Activated T-cell treated with anti-CD3 and anti-CD28 coated beads, Interleukin-2, amount 50 U/mL, for 4 hours (primary cell): ENCODE measurements around the gene SLC35G1. TPM values are rescaled to one million over a fixed set of nuclear protein-coding genes. Genes with fewer than 3 reads are reported as not detected.

ENCODE experiments used
- ATAC-seq, 2 donors: fragments of 200-7000 bp; cut with Tn5 transposase; one replicate each; pipeline ENCODE4 v1.10.0; 2021
- DNase-seq: peaks from one replicate; pipeline ENCODE4 v3.0.0-alpha.2; 2020
- H3K27me3 Mint-ChIP-seq: one replicate; pipeline ENCODE4 v1.8.0; 2021; ENCODE audit warnings: low read depth, mixed read lengths
- H3K36me3 Mint-ChIP-seq: one replicate; pipeline ENCODE4 v1.8.0; 2022; ENCODE audit warnings: mixed read lengths; ENCODE audit not compliant: insufficient read depth
- H3K4me1 Mint-ChIP-seq: one replicate; pipeline ENCODE4 v1.8.0; 2021; ENCODE audit warnings: low read depth, mixed read lengths
- H3K4me3 Mint-ChIP-seq: one replicate; pipeline ENCODE4 v1.8.0; 2021; ENCODE audit warnings: mild to moderate bottlenecking, moderate library complexity, mixed read lengths
- H3K9me3 Mint-ChIP-seq: one replicate; pipeline ENCODE4 v1.8.0; 2021; ENCODE audit warnings: mixed read lengths
- total RNA-seq, 3 donors: library from RNA; stranded (reverse); gene quantifications; one replicate each; pipeline ENCODE4 v1.2.1, GENCODE V29; 2021

SLC35G1 gene
- total RNA-seq, 3 donors from 2014 or later, result 3.3 to 4.4 (median 4.0) TPM

DNA sequence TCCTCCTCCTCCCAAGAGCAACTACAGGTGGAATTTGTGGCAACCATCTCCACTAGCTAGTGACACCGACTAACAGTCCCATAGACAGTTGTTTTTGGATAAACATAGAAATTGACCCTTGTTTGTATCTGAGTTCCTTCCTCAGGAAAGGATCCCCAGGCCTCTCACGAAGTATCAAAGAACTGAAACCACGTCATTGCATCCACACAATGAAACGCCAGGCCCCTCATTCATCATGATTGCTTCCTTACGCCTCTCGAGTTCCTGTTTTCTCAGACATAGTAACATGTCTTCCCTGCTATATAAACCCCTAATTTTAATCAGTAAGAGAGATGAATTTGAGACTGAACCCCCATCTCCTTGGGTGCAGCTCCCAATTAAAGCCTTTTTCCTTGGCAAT is 18.1 kb downstream of the SLC35G1 start:
- no peak for ATAC-seq
- no peak for DNase-seq
- peaks cover 11% of the 10 kb centered on the region for H3K4me1 Mint-ChIP-seq
- H3K9me3 Mint-ChIP-seq, result no peaks in the 10 kb centered on the region
- no peaks in the 10 kb centered on the region for H3K27me3 Mint-ChIP-seq
- peaks cover 21% of the 10 kb centered on the region for H3K36me3 Mint-ChIP-seq
- H3K4me3 Mint-ChIP-seq, result no peak overlapping the region

DNA sequence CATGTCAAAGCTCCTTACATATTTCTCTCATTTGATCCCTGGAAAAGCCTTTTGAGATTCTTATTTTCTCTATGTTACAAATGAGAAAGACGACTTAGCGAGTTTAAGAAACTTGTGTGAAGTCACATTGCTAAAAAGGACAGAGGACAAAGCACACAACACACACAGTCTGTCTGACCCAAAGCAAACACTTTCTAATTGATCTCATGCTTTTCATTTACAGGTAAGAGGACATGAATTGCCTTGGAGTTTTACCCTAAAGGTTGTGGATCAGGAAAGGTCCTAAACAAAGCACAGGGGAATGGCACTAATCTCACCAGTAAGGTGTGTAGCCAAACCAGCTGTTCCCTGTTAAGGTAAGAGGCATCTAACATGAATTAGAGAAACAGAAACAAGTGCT is 18.7 kb downstream of the SLC35G1 start:
- H3K27me3 Mint-ChIP-seq, result no peaks in the 10 kb centered on the region
- no peaks in the 10 kb centered on the region for H3K9me3 Mint-ChIP-seq
- peaks cover 21% of the 10 kb centered on the region for H3K36me3 Mint-ChIP-seq
- peaks cover 6% of the 10 kb centered on the region for H3K4me1 Mint-ChIP-seq
- no peak for ATAC-seq
- no peak overlapping the region for H3K4me3 Mint-ChIP-seq
- DNase-seq, result no peak

DNA sequence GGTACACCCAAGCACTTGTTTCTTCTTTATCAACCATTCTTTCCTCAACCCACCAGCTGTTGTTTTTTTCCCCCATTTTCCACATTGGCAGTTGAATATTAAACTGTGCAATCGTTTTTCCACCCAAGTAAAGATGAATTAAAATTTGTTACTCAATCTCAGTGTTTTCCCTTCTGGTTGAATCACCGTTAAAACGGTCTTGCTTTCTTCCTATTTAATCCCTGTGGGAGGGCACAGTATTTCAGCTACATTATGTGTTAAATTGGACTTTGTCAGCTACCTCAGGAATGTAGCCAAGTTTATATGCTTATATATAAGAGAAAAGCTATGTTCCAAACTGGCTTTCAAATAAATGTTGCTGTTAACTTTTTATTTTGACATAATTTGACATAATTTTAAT is 19.9 kb downstream of the SLC35G1 start:
- H3K27me3 Mint-ChIP-seq, result no peaks in the 10 kb centered on the region
- DNase-seq (no peak), ATAC-seq (no peak)
- peaks cover 14% of the 10 kb centered on the region for H3K36me3 Mint-ChIP-seq
- no peaks in the 10 kb centered on the region for H3K9me3 Mint-ChIP-seq
- H3K4me1 Mint-ChIP-seq, result no peaks in the 10 kb centered on the region
- no peak overlapping the region for H3K4me3 Mint-ChIP-seq

DNA sequence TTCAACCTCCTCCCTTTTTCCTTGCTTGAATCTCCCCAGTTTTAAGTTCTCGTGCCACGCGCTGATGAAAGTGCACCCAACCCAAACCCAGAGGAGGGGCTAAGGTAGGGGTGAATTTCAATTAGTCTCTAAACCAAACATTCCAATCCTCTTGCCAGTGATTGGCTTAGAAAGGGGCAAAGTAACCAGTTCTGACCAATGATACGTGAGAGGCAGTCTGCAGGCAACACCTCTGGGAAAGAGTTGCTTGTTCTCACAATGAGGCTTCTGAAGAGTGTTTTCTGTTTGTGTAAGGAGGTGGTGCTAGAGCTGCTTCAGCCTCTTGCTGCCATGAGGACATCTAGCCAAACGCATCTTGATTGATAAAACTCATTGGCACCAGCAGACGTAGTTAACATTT is 21.8 kb downstream of the SLC35G1 start:
- H3K4me3 Mint-ChIP-seq, result no peak overlapping the region
- no peak for ATAC-seq
- no peaks in the 10 kb centered on the region for H3K9me3 Mint-ChIP-seq
- no peak for DNase-seq
- no peaks in the 10 kb centered on the region for H3K4me1 Mint-ChIP-seq
- H3K27me3 Mint-ChIP-seq, result no peaks in the 10 kb centered on the region
- H3K36me3 Mint-ChIP-seq, result peaks cover 11% of the 10 kb centered on the region

DNA sequence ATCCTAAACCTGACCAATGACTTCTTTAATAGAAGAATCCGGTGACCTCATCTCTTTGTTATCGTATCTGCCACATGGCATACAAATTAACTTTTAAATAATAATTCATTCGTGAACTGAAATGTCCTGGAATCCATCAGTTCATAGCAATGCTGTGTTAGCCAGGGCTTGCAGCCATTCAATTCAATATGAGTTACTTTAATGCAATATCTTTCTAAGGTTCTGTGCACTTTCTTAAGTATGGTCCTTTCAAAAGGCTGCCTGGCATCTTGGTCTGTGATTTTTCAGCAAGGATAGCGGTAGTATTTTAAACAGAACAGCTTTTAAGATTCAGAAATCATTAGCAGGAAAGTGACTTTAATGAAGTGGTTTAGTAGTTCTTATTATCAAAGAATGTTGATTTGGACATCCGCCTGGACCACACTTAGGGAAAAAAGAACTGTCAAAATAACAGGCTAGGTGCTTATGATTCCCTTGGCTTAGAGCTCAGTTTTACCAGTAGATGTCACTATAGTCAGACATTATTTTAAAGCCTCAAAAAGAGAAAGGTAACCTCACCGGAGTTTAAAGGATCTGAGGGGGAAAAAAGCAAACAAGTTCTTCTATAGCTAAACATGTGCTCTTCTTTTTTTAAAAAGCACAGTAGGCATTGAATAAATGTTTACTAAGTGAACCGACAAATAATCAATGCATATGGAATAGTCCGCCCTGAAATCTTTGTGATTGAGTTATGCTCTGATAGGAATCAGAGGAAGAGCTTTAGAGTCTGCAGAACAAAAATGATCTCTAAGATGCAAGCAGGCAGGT is 22.7 kb downstream of the SLC35G1 start:
- DNase-seq (no peak), ATAC-seq (no peak)
- Mint-ChIP-seq H3K4me3 (no peak overlapping the region), H3K9me3 (no peaks in the 10 kb centered on the region), H3K36me3 (peaks cover 11% of the 10 kb centered on the region), H3K27me3 (no peaks in the 10 kb centered on the region), H3K4me1 (no peaks in the 10 kb centered on the region)

DNA sequence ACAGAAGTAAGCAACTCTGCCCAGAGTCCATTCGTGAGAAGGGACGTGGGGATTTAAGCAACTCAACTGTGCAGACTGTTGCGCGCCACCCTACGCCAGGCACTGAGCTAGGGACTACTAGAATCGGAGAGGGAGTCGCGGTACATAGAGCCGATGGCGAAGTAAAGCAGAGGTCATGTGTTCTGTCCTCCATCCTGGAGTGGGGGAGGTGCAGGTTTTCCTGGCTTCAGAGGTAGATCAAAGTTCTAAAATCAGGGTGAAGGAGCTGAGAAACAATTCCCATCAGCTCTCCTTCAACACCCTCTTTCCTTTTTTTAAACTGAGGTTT is 23.2 kb downstream of the SLC35G1 start:
- H3K4me3 Mint-ChIP-seq, result no peak overlapping the region

DNA sequence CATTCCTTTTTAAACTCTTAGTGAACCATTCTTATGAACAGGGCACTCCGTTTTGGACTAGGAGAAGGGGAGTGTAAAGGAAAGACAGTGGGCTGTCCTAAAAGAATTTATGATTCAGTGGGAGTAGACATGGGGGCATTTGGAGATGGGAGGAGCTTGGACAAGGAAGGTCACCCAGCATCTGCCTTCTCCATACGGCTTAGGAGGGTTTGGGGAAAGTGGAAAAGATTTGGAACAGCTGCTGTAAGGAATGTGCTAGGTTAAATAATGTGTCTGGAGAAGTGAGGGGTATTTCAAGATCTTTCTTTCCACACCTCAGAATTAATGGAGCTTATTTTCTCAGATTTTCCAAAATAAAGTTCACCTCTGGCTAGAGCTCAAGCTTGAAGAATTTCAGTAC is 24.0 kb downstream of the SLC35G1 start:
- H3K9me3 Mint-ChIP-seq, result no peaks in the 10 kb centered on the region
- no peak overlapping the region for H3K4me3 Mint-ChIP-seq
- DNase-seq (no peak), ATAC-seq (no peak)
- H3K36me3 Mint-ChIP-seq, result peaks cover 9% of the 10 kb centered on the region
- H3K27me3 Mint-ChIP-seq, result no peaks in the 10 kb centered on the region
- no peaks in the 10 kb centered on the region for H3K4me1 Mint-ChIP-seq

More for the DNA sequence above, 23.2 kb downstream of the SLC35G1 start:
- Mint-ChIP-seq H3K4me1 (no peaks in the 10 kb centered on the region), H3K9me3 (no peaks in the 10 kb centered on the region), H3K27me3 (no peaks in the 10 kb centered on the region), H3K36me3 (peaks cover 11% of the 10 kb centered on the region)
- ATAC-seq (no peak), DNase-seq (no peak)

DNA sequence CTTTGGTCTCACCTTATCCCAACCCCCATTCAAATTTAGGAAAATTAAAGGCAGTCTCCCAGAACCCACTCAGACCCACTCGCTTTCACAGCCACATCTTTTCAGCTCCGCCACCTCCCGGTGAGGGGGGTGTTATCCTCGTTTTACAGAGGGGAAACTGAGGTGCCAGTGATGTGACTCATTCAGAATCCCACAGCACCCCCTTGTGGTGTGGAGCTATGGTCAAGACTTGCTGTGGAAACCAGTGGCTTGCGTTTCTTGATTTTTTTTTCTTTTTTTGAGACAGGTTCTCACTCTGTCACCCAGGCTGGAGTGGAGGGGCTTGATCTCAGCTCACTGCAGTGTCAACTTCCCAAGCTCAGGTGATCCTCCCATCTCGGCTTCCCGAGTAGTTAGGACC is 27.6 kb downstream of the SLC35G1 start:
- ATAC-seq, result no peak

DNA sequence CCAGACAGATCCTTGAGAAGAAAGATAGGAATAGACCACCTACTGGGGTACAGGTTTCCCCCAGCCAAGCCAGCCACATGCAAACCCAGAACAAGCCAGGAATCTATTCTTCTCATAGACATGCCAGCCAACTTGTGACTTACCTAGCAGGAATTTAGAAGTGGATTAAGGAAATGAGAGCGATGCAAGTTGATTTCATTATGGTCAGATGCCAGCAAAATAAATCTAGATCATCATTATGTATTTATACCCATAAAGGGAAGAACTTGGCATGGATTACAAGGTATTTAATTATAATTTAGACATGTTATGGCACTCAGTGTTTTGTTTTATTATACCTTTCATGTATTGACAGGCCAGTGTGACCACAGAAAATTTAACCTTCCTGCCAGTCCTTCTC is 32.8 kb downstream of the SLC35G1 start:
- H3K4me1 Mint-ChIP-seq, result no peaks in the 10 kb centered on the region
- no peaks in the 10 kb centered on the region for H3K27me3 Mint-ChIP-seq
- ATAC-seq (no peak), DNase-seq (no peak)
- peaks cover 6% of the 10 kb centered on the region for H3K36me3 Mint-ChIP-seq
- peaks cover 13% of the 10 kb centered on the region for H3K9me3 Mint-ChIP-seq
- no peak overlapping the region for H3K4me3 Mint-ChIP-seq

More for the DNA sequence above, 27.6 kb downstream of the SLC35G1 start:
- DNase-seq, result peak; percentile 8
- Mint-ChIP-seq H3K27me3 (no peaks in the 10 kb centered on the region), H3K9me3 (no peaks in the 10 kb centered on the region), H3K36me3 (peaks cover 6% of the 10 kb centered on the region), H3K4me1 (no peaks in the 10 kb centered on the region), H3K4me3 (no peak overlapping the region)

DNA sequence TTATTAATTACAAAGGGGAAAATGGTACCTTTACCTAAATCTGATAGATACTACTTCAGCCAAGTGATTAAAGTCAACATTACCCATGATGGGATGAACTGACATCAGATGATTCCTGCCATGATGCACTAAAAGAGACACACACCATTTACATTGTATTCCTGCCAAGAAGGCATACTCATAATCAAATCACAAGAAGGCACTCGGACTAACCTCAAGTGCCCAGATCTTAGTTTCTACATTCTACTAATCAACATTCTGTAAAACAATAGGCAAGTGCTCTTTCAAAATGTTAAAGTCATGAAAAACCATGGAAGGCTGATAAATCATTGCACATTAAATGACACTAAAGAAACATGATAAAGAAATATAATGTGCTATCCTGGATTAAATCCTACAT is 44.4 kb downstream of the SLC35G1 start:
- Mint-ChIP-seq H3K9me3 (no peaks in the 10 kb centered on the region), H3K4me3 (no peak overlapping the region), H3K4me1 (no peaks in the 10 kb centered on the region), H3K27me3 (no peaks in the 10 kb centered on the region), H3K36me3 (no peaks in the 10 kb centered on the region)
- no peak for DNase-seq
- no peak for ATAC-seq

DNA sequence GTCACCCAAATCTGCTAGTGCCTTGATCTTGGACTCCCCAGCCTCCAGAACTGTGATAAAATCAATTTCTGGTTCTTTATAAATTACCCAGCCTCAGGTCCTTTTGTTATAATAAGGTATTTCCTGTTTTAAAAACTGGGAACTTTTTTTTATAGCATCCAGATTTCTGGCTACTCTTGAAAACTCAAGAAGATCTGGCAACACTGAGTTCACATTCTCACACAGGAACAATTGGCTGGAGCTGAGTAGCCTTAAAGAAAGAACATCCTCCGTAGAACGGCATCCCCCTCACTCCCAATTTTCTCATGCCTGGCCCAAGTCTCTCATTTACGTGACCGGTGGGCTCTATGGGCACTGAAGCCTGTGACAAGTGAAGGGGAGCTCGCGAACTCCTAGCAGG is 47.1 kb downstream of the SLC35G1 start:
- Mint-ChIP-seq H3K9me3 (no peaks in the 10 kb centered on the region), H3K4me3 (no peak overlapping the region), H3K36me3 (no peaks in the 10 kb centered on the region), H3K27me3 (no peaks in the 10 kb centered on the region), H3K4me1 (no peaks in the 10 kb centered on the region)
- no peak for ATAC-seq
- DNase-seq, result no peak

DNA sequence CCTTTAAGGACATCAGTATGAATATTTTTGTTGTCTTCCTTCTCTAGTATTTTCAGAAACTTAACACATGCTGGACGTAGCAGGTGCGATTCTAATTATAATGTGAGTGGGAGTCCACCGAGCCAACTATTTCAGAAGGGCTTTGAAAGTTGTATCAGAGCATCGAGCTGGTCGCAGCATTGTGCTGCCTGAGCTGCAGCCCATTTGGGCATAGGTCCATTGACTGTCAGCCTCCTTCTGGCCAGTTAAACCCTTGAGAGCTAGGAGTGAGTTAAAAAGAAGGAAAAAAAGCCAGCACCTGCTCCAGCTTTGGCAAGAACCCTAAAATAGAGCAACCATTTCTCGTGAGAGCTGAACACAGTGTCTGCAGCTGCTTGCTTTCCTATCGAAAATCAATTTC is 47.8 kb downstream of the SLC35G1 start:
- Mint-ChIP-seq H3K27me3 (no peaks in the 10 kb centered on the region), H3K9me3 (no peaks in the 10 kb centered on the region), H3K36me3 (no peaks in the 10 kb centered on the region), H3K4me3 (no peak overlapping the region), H3K4me1 (no peaks in the 10 kb centered on the region)
- ATAC-seq, result no peak
- no peak for DNase-seq

DNA sequence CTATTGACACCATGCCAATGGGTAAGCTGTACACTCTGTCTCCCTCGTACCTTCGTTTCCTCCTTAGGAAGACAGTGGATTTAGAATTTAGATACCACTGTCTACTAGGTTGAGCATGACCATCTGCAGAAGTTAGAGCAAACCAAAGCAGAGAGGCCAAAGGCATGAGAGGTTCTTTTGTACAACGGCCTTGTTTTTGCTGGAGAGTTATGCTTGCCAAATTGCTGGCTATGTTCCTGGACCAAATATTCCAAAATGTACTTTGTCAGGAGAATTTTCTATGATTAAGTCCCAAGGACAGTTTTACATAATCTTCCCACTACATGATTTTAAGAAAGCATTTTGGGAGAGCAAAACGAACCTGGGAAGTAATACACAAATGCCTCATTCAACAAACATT is 52.0 kb downstream of the SLC35G1 start:
- Mint-ChIP-seq H3K27me3 (no peaks in the 10 kb centered on the region), H3K9me3 (no peaks in the 10 kb centered on the region), H3K4me1 (no peaks in the 10 kb centered on the region), H3K36me3 (no peaks in the 10 kb centered on the region), H3K4me3 (no peak overlapping the region)
- DNase-seq (no peak), ATAC-seq (no peak)

DNA sequence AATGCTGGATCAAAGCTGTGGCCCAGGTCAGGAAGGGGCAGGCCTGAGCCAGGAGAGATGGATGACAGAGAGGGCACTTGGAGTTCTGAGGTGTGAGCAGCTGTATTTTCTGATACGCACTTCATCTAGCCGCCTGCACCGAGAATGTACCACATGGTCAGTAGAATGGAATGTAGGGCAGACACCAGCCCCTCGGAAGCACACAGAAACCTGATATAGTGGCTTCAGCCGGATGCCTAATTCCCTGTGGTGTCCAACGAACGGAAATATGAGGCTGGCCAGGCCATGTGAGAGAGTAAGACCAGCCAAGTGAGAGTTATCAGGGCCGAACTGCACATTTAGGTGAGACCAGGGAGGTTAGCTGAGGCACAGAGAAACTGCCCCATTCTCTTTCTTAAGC is 53.3 kb downstream of the SLC35G1 start:
- no peaks in the 10 kb centered on the region for H3K4me1 Mint-ChIP-seq
- no peaks in the 10 kb centered on the region for H3K9me3 Mint-ChIP-seq
- H3K4me3 Mint-ChIP-seq, result no peak overlapping the region
- H3K27me3 Mint-ChIP-seq, result no peaks in the 10 kb centered on the region
- H3K36me3 Mint-ChIP-seq, result no peaks in the 10 kb centered on the region
- no peak for DNase-seq
- ATAC-seq, result no peak

DNA sequence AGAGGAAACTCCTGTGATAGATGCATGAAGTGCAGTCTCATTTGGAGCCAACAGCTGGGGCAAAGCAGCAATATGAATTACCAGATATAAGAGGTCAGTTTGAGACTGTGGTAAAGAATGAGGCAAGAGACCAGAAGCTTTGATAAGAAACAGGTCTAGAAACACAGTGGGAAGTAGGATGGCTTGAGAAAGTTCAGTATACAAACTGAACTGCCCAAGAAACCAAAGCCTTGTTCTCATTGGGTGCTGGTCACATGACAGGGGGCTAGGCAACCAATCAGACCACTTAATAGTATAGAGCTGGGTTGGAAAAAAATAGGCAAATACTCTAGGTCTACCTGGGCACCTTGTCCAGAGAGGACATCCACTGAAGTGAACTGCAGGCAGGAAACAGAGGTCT is 53.7 kb downstream of the SLC35G1 start:
- H3K4me1 Mint-ChIP-seq, result no peaks in the 10 kb centered on the region
- no peaks in the 10 kb centered on the region for H3K36me3 Mint-ChIP-seq
- DNase-seq, result no peak
- no peaks in the 10 kb centered on the region for H3K9me3 Mint-ChIP-seq
- H3K27me3 Mint-ChIP-seq, result no peaks in the 10 kb centered on the region
- H3K4me3 Mint-ChIP-seq, result no peak overlapping the region
- ATAC-seq, result no peak

DNA sequence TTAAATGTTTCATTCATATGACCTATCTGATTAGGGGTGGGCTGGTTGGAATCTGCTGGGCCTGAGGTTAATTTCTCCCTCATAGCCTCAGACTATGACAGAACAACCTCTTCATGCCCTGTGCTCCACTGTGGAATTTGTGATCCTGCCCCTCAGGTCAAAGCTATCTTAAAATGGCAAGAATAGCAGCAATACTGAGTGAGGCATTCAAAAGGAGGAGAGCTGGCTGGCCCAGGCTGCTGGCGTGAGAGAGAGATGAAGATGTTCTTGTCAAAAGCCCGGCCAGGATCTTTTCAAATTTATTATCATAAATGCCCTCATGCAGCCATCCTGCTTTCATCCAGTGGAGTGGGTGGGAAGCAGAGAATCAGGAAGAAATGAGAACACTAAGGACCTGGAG is 58.1 kb downstream of the SLC35G1 start:
- H3K27me3 Mint-ChIP-seq, result no peaks in the 10 kb centered on the region
- no peaks in the 10 kb centered on the region for H3K36me3 Mint-ChIP-seq
- H3K4me3 Mint-ChIP-seq, result no peak overlapping the region
- no peaks in the 10 kb centered on the region for H3K9me3 Mint-ChIP-seq
- ATAC-seq (no peak), DNase-seq (no peak)
- H3K4me1 Mint-ChIP-seq, result no peaks in the 10 kb centered on the region
